ENCODE measurements around the gene MMP23B. TPM values are rescaled to one million over a fixed set of nuclear protein-coding genes. Genes with fewer than 3 reads are reported as not detected.
"Not testable (repeated sequence)": the region's sequence is repeated elsewhere in the genome, so short reads cannot be mapped to it uniquely, and the experiment has no call there.

MMP23B gene
- total and polyA plus RNA-seq, 2 experiments from 2014 or later: 15.8 to 16.2 TPM

DNA sequence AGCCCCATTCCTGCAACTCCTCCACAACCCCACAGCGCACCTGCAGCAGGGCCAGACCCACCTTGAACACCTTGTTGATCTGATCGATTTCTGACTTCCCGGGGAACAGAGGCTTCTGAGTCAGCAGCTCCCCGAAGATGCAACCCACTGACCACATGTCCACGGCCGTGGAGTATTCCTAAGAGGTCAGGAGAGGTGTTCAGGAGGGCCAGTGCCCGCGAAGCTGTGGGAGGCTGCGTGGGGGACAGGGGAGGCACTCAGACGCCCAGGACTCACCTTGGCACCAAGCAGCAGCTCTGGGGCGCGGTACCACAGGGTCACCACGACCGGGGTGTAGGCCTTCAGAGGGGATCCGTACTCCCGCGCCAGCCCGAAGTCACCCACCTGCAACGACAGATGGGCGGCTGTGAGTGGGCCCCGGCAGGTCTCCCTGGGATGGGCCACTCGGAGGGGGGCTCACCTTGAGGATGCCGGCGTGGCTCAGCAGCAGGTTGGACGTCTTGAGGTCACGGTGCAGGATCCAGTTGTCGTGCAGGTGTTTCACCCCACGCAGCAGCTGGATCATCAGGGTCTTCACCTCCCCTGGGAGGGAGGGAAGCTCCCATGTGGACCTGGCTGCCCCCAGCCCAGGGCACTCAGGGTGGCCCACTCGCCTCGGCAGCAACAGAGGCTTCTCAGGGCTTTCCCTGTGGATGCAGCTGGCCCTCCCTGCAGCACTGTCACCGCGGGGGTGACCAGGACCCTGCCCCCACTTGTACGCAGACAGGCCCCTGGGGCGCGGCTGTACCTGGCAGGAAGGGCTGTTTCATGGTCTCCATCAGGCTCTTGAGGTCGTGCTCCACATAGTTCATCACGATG, 4.9 kb downstream of the MMP23B start:
- not testable (repeated sequence) for ATAC-seq; H3K4me3 Mint-ChIP-seq; H3K4me1 Mint-ChIP-seq; H3K27ac ChIP-seq (ENCODE audit: low read depth); H3K79me2 ChIP-seq (replicated peaks; ENCODE audit: insufficient read depth); H4K20me1 ChIP-seq (replicated peaks; ENCODE audit: insufficient read depth); H2AFZ ChIP-seq; H3K4me1 ChIP-seq (ENCODE audit: insufficient read depth); H3K36me3 Mint-ChIP-seq (ENCODE audit: low read depth); H3K9me3 Mint-ChIP-seq; DNase-seq (ENCODE audit: low spot score); H3K4me3 ChIP-seq; H3K27me3 ChIP-seq (ENCODE audit: insufficient read depth); H3K36me3 ChIP-seq (ENCODE audit: insufficient read depth); H3F3A ChIP-seq (replicated peaks; ENCODE audit: low read depth); H3K4me2 ChIP-seq; H3K9me2 ChIP-seq (ENCODE audit: insufficient read depth); H3K27me3 Mint-ChIP-seq (ENCODE audit: insufficient read depth, low read depth, poor library complexity); H3K27ac Mint-ChIP-seq

GRCh38 chr1:1637479-1637875, 5.5 kb downstream of the MMP23B start:
- H3K4me1 ChIP-seq (ENCODE audit: insufficient read depth); H3K36me3 Mint-ChIP-seq (ENCODE audit: low read depth); H3K4me1 Mint-ChIP-seq; H3K27me3 ChIP-seq (ENCODE audit: insufficient read depth); H3K4me3 ChIP-seq; H3K36me3 ChIP-seq (ENCODE audit: insufficient read depth); H3K4me2 ChIP-seq; H3K4me3 Mint-ChIP-seq; H3F3A ChIP-seq (replicated peaks; ENCODE audit: low read depth); H3K27ac ChIP-seq (ENCODE audit: low read depth); H3K79me2 ChIP-seq (replicated peaks; ENCODE audit: insufficient read depth); H3K27ac Mint-ChIP-seq; H3K27me3 Mint-ChIP-seq (ENCODE audit: insufficient read depth, low read depth, poor library complexity); H2AFZ ChIP-seq; DNase-seq (ENCODE audit: low spot score); H3K9me3 Mint-ChIP-seq; ATAC-seq; H3K9me2 ChIP-seq (ENCODE audit: insufficient read depth); H4K20me1 ChIP-seq (replicated peaks; ENCODE audit: insufficient read depth): not testable (repeated sequence)

DNA sequence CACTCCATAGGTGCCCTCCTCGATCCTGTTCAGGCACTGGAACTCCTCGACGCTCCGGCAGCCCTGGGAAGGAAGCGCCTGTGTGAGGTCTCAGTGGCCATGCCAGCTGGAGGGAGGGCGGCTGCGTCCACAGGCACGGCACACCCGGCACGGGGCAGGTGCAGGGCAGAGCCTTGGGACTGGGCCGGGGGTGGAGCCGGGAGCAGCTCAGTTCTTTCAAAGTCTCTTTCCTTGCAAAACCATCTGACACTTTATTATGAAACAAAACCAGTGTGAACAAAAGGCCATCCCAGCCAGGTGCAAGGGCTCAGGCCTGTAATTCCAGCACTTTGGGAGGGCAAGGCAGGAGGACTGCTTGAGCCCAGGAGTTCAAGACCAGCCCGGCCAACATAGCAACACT, 6.6 kb downstream of the MMP23B start:
- H3K27me3 ChIP-seq (ENCODE audit: insufficient read depth); H3F3A ChIP-seq (replicated peaks; ENCODE audit: low read depth); DNase-seq (ENCODE audit: low spot score); H2AFZ ChIP-seq; H3K36me3 ChIP-seq (ENCODE audit: insufficient read depth); H3K4me3 Mint-ChIP-seq; H3K4me2 ChIP-seq; H3K9me3 Mint-ChIP-seq; H3K4me1 Mint-ChIP-seq; H3K27ac Mint-ChIP-seq; H3K27me3 Mint-ChIP-seq (ENCODE audit: insufficient read depth, low read depth, poor library complexity); H3K4me3 ChIP-seq; H3K4me1 ChIP-seq (ENCODE audit: insufficient read depth); H3K27ac ChIP-seq (ENCODE audit: low read depth); H4K20me1 ChIP-seq (replicated peaks; ENCODE audit: insufficient read depth); H3K79me2 ChIP-seq (replicated peaks; ENCODE audit: insufficient read depth); H3K9me2 ChIP-seq (ENCODE audit: insufficient read depth); ATAC-seq: not testable (repeated sequence)
- H3K36me3 Mint-ChIP-seq (ENCODE audit: low read depth): peaks cover 11% of the 10 kb centered on the region; the same call in 2 of the 3 replicates

DNA sequence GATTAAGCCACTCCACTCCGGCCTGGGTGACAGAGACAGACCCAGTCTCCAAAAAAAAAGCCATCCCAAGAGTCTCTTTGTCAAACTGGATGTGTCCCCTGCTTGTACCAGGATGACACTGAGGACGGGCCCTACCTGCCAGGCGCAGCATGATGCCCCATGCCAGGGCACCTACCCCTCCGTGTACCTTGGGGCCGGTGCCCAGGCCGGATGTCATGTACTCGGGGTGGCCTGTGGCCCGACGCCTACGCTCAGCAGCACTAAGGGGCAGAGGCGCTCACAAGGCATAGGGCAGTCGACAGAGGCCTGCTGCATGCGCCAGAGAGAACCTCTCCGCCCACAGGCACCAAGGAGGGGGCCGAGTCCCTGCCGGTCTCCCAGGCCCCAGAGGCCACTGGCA, 7.4 kb downstream of the MMP23B start:
- H2AFZ ChIP-seq; H3K9me3 Mint-ChIP-seq; H3K4me3 ChIP-seq; H3K4me2 ChIP-seq; H3K27ac Mint-ChIP-seq; H3K27me3 ChIP-seq (ENCODE audit: insufficient read depth); H3K27ac ChIP-seq (ENCODE audit: low read depth); H3K27me3 Mint-ChIP-seq (ENCODE audit: insufficient read depth, low read depth, poor library complexity); H3K9me2 ChIP-seq (ENCODE audit: insufficient read depth); H4K20me1 ChIP-seq (replicated peaks; ENCODE audit: insufficient read depth); H3K4me3 Mint-ChIP-seq; H3K4me1 Mint-ChIP-seq; H3K4me1 ChIP-seq (ENCODE audit: insufficient read depth); H3K79me2 ChIP-seq (replicated peaks; ENCODE audit: insufficient read depth); H3F3A ChIP-seq (replicated peaks; ENCODE audit: low read depth); DNase-seq (ENCODE audit: low spot score); H3K36me3 ChIP-seq (ENCODE audit: insufficient read depth); ATAC-seq: not testable (repeated sequence)
- H3K36me3 Mint-ChIP-seq (ENCODE audit: low read depth): peaks cover 11% of the 10 kb centered on the region; the same call in 2 of the 3 replicates

DNA sequence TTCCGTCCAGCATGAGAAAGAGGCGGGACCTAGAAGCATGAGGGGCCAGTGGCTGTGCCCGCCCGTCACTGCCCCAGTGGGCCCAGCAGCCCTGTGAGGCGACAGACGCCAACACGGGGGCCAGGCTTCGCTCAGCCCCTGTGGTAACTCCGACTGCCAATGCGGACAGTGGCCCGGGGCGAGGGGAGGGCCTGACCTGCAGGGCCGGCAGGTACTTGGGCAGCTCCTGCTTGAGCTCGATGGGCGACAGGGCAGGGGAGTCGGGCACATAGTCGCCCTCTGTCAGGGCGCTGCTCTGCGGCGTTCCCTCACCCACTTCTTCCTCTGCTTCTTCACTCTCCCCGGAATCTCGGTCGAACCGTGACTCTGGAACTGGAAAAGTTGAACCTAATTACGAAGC, 8.1 kb downstream of the MMP23B start:
- DNase-seq (ENCODE audit: low spot score); H3K4me2 ChIP-seq; H3K27ac ChIP-seq (ENCODE audit: low read depth); H3K4me1 Mint-ChIP-seq; ATAC-seq; H3K27me3 ChIP-seq (ENCODE audit: insufficient read depth); H4K20me1 ChIP-seq (replicated peaks; ENCODE audit: insufficient read depth); H3K27me3 Mint-ChIP-seq (ENCODE audit: insufficient read depth, low read depth, poor library complexity); H3K4me3 ChIP-seq; H3F3A ChIP-seq (replicated peaks; ENCODE audit: low read depth); H2AFZ ChIP-seq; H3K4me3 Mint-ChIP-seq; H3K27ac Mint-ChIP-seq; H3K79me2 ChIP-seq (replicated peaks; ENCODE audit: insufficient read depth); H3K9me2 ChIP-seq (ENCODE audit: insufficient read depth); H3K4me1 ChIP-seq (ENCODE audit: insufficient read depth); H3K9me3 Mint-ChIP-seq; H3K36me3 ChIP-seq (ENCODE audit: insufficient read depth): not testable (repeated sequence)
- H3K36me3 Mint-ChIP-seq (ENCODE audit: low read depth): peaks cover 11% of the 10 kb centered on the region; the same call in 2 of the 3 replicates

GRCh38 chr1:1640711-1641461, 8.9 kb downstream of the MMP23B start:
- H3K4me3 Mint-ChIP-seq; H3F3A ChIP-seq (replicated peaks; ENCODE audit: low read depth); H3K4me3 ChIP-seq; H3K27ac ChIP-seq (ENCODE audit: low read depth); ATAC-seq; H3K36me3 ChIP-seq (ENCODE audit: insufficient read depth); H3K27me3 Mint-ChIP-seq (ENCODE audit: insufficient read depth, low read depth, poor library complexity); H3K27me3 ChIP-seq (ENCODE audit: insufficient read depth); H3K4me2 ChIP-seq; H4K20me1 ChIP-seq (replicated peaks; ENCODE audit: insufficient read depth); H3K9me2 ChIP-seq (ENCODE audit: insufficient read depth); H3K9me3 Mint-ChIP-seq; DNase-seq (ENCODE audit: low spot score); H3K4me1 Mint-ChIP-seq; H2AFZ ChIP-seq; H3K27ac Mint-ChIP-seq; H3K79me2 ChIP-seq (replicated peaks; ENCODE audit: insufficient read depth); H3K4me1 ChIP-seq (ENCODE audit: insufficient read depth): not testable (repeated sequence)
- peaks cover 15% of the 10 kb centered on the region for H3K36me3 Mint-ChIP-seq (ENCODE audit: low read depth)

All from GM23338 (cell line).